T-helper 1 cell (primary cell): ENCODE measurements around the gene SNX10.

ENCODE experiments used
- DNase-seq, 5 donors: peaks; one replicate each; pipeline ENCODE4 v3.0.0-alpha.2; 2012 to 2020

Gene SNX10

DNA sequence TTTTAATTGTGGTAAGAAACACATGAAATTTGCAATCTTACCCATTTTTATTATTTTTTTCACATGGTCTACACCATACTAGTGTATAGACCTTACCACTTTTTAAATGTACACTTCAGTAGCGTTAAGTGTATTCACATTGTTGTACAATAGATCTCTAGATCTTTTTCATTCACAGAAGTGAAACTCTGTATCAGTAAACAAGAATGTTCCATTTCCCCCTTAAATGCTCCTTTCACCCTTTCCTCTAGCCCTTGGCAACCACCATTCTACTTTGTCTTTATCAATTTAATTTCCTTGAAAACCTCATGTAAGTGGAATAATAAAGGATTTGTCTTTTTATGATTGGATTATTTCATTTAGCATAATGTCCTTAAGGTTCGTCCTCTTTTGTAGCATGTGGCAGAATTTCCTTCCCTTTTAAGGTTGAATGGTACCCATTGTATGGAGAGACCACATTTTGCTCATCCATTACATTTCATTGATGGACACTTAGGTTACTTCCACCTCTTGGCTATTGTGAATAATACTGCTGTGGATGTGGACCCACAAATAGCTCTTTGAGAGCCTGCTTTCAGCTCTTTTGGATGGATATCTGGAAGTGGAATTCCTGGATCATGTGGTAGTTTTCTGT lies 45.7 kb downstream of the SNX10 start:
- DNase-seq, result no peak

DNA sequence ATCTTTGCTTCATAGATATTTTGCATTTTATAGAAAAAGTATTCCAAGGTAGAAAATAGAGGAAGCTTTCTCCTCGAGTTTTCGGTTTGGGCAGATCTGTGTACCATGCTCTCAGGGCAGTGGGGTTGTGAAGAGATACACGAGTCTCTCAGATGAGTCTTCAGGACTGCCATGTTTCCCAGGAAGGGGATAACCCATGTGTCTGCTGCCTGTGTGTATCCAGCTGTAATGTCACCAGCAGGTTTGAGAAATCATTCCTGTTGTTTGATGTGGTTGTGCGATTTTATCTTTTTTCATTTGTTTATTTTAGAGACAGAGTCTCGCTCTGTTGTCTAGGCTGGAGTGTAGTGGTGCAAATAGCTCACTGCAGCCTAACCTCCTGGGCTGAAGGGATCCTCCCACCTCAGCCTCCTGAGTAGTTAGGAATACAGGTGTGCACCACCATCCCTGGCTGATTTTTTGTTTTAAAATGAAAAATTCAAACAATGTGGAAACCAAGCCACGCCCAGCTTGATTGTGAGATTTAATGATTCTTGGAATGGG lies 48.9 kb downstream of the SNX10 start:
- DNase-seq, result no peak

DNA sequence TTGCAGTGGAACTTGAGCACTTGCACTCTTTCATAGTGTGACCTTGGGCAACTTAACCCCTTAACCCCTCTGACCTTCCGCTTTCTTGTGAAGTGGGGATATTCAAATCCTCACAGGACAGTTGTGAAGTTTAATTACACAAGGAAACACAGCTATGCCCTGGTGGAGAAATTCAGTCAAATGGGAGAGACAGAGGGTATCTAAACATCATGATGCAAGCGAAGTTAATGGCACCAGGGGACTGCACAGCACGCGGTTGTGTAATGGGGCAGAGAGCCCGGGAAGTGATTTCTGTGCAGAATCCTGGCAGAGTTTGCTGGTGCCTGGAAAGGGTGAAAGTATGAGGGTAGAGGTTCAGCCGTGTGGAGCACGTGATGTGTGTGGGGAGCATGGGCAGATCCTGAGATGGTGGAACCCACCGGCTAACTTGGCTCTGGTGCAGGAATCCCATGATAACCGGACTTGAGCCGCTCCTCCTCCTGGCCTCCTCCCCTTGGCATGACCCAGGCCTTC lies 51.7 kb downstream of the SNX10 start:
- no peak for DNase-seq

DNA sequence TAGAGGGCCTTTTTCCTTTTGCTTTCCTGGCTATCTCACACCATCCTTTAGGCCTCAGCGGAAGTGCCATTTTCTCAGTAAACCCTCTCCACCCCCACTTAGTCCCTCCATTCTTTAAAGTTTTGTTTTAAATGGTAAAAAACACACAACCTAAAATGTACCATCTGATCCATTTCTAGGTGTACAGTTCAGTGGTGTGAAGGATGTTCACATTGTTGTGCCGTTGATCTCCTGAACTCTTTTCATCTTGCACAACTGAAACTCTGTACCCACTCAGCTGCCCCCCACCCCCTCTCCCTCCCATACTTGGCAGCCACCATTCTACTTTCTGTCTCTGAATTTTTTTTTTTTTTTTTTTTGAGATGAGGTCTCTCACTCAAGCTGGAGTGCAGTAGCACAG lies 52.2 kb downstream of the SNX10 start:
- DNase-seq, result no peak

DNA sequence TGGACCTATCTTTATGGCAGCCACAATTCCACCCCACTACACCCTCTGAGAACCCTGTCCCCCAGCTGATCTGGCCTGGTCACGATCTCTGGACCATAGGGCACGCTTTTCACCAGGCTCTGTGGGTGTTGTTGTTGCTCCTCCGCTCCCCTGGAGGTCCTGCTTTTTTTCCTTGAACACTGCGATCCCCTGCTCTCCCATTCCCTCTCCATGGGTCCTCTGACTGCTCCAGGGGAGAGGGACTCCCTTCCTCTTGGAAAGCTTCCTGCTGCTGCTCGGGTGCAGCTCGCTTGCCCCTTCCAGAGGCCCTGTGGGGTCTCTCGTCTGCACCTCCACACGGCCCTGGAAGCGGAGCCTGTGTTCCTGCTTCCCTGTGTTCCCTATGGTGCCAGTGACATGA lies 53.5 kb downstream of the SNX10 start:
- no peak for DNase-seq

DNA sequence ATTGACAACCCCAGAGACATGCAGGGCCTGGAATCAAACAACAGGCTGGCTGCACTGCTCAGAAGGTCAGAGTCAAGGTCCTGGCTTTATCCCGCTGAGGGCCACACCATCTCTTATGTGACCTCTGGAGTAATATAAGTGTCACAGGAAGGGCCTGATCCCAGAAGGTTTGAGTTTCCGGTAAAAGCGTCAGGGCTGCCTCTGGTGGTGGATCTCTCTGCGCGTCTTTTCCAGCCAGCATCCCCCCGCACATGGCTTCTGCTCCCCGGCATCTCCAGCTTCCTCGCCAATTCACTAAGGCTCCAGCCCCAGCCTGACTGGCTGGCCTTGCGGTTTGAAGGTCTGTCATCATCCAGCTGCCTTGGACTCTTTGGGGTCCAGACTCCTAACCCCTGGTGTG lies 54.2 kb downstream of the SNX10 start:
- no peak for DNase-seq

DNA sequence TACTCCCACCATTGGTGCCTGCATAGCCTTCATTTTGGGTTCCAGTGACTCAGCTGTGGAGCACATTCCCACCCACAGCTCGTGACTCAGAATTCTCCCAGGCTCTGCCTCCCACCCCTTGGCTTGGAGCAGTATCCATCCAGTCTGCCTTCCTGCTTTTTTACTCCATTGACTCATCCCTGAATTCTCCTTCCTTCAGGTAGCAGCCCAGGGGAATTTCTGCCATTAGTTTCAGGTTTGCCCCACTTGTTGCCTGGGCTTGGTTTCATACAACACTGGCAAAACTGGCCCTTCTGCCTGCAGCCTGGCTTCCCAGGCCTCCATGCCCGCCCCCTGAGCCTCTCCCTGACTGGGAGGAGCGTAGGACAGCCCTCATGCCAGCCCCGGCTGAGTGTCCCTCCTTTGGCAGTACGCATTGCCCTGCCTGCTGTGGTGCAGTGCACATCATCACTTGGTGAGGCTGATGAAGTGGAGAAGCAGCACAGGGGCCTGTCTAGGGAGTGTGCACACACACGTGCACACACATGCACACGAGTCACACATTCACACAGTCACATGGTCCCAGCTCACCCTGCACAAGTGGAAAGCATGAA lies 55.0 kb downstream of the SNX10 start:
- no peak for DNase-seq

DNA sequence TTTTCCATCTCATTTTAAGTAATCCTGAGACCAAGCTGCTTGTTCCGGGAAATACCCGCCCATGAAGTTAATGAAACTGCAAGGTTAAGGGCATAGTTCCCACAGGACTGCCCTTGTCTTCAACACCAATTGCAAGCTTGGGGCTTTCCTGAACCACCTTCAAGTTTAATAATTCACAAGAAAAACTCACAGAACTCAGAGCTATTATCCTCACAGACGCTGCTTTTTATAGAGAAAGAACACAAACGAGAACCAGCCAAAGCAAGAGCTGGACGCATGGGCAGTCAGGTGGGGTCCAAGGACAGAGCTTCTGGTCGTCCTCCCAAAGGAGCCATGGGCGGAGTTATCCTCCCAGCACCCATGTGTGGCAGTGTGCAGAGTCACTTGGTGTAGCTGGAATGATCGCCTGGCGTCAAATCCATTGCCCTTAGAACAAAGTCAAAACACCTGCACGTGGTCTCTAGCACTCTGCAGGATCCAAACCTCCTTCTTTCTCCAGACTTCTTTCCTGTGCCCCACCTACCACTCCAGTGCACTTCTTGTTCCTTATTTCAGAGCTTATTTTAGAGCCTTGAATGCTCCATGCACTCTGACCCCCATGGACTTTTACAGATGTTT lies 56.7 kb downstream of the SNX10 start:
- DNase-seq, result no peak

DNA sequence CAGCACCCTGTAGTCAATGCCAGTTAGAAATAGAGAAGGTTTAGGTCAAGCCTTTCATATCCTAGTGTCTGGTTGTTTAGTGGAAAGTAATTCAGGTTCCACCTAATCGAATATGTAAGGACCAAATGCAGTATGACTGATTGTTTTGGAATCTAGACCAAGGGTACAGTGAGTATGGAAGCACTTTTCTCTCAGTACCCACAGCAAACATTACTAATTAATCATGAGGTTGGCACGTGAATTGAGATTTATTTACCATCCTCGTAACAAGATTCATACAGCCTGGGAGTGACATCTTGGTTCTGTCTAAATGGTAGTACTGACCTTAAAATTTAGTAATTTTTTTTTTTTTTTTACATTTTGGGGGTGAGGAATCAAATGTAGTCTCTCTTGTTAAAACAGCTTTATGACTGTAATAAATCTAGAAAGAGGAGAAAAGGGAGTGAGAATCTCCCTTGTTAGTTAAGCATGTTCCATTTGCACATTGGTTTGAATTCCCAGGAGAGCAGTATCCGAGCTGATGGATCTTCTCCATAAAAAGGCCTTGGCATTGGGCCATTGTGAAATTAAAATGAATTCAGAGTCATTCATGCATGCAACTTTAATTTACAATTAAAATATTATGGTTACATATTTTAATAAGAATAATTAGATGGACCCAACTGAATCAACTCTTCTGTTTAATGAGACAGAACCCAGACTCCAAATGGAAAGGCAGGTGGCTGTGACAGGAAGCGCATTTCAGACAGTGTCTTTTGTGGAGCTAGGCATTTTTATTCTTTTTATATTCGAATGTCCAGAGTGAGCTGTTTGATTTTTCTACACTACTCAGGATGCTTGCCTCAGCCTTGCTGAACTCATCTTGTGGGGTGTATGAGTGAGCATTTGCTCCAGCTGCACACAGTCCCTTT lies 57.6 kb downstream of the SNX10 start:
- DNase-seq, result no peak

DNA sequence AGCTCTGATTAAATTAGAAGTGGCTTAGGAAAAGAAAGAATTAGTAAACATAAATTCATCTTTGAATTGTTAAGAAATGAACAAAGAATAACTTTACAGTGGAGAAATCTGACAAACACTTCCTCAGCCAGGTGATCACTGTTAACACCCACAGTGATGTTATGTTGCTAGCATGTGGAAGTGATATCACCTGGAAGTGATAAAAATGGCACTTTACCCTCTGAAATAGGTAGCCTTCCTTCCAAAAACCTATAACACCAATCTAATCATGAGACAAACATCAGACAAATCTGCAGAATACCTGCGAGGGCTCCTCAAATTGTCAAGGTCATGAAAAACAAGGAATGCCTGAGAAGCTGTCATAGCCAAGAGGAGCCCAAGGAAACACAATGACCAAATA lies 59.5 kb downstream of the SNX10 start:
- DNase-seq, result no peak

DNA sequence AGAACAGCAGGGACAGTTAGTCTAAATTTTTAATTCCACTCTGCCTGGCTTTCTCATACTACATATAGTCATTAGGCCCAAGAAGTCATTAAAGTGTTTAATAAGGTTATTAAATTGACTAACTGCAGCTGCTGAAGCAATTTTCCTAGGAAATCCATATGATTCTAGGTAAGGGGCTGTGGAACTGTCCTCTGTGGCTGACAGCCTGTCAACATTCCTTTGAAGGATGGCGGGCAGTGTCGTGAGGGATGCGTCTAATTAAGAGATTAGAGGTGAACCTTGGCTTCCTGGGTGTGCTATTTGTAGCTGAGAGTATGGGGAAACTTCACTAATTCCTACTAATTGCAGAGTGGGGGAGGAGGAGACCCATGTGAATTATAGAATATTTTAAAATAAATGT lies 64.6 kb downstream of the SNX10 start:
- no peak for DNase-seq

DNA sequence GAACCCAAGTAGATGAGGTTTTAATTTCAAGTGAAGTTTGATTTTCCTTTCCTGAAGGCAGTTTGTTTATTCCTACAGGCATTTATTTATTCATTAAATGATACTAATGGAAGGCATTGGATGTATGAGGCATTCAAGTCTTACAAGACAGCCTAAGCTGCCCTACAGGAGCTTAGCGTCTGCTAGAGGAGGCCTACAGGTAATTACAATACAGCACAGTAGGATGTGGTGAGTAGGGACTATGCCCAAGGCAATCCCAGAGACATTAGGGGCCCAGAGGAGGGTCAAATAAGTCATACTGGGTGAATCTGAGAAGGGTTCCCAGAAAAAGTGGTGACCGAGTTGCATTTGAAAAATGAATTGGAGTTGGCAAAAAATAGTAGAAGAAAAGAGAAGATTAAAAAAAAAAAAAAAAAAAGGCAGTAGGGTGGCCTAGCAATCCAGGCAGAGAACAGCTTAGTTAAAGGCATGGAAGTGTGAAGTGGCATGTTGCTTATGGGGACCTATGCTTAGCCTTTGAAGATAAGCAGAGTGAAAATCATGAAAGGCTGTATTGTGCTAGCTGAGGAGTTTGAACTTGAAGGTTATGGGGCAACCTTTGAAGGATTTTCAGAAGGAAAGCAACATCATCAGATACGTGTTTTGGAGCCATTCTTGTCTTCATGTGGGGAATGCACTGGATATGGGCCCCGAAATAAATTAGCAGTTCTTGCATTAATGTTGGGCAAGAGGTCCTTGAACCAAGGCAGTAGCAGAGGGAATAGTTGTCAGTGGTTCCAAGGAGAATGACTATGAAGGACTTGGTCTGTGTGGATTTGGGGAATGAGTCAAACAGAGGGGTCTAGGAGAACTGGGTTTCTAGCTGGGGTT lies 65.5 kb downstream of the SNX10 start:
- no peak for DNase-seq

DNA sequence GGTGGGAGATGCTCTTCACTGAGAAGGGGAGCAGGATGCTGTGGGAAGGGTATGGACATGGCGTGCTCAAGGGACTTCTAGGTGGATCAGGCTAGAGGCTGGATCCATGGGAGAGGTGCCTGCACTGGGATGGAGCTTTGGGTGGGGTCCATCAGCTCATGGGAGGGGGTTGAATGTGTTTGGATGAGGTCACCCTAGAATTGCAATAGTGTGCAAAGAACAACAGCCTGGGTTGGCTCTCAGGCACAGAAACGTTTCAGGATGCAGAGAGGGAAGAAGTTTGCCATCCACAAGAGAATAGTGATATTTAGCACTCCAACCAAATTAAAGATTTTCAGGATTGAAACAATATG lies 66.1 kb downstream of the SNX10 start:
- DNase-seq, result no peak

DNA sequence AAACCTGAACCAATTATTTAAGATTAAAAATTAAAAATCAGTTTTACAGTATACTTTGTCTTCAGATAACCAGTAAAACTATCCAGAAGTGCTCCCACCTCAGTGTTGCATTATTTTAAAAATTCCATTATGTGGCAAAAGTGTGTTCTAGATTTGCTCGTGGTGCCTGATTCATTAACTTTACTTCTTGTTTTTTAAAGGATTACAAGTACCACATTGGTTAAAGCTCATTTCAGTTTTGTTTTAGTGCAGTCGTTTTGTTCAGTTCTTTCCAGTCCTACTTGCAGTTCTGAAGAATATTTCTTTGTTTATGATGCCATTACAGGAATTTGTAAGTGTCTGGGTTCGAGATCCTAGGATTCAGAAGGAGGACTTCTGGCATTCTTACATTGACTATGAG lies 69.0 kb downstream of the SNX10 start:
- DNase-seq, result no peak

DNA sequence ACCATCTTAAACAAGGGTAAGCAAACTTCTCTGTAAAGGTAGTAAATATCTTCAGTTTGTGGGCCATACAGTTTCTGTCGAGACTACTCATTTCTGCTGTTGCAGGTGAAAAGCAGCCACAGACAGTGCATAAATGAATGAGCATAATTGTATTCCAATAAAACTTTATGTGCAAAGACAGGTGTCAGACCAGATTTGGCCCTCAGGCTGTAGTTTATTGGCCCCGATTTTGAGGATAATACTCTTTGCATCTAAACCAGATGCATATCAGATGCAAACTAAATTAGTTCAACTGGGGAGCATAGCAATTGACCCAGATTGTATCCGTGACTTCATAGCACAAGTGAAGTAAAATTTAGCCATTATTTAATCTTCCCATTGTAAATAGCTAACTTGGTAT lies 70.0 kb downstream of the SNX10 start:
- DNase-seq, result no peak

DNA sequence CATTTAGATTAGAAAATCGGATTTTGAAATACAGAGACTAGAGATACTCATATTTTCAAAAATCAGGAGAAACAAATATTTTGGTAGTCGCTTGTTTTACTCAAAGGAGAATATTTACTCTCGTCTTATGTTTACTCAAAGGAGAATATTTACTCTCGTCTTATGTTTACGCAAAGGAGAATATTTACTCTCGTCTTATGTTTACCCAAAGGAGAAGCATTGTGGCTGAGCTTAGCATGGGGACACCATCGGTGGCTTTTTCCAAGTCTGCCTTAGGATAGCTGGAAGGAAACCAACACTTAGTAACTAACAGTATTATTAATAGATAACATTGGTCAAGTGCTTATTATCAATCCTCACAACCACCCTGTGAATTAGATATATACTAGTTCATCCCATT lies 71.8 kb downstream of the SNX10 start:
- DNase-seq, result no peak

DNA sequence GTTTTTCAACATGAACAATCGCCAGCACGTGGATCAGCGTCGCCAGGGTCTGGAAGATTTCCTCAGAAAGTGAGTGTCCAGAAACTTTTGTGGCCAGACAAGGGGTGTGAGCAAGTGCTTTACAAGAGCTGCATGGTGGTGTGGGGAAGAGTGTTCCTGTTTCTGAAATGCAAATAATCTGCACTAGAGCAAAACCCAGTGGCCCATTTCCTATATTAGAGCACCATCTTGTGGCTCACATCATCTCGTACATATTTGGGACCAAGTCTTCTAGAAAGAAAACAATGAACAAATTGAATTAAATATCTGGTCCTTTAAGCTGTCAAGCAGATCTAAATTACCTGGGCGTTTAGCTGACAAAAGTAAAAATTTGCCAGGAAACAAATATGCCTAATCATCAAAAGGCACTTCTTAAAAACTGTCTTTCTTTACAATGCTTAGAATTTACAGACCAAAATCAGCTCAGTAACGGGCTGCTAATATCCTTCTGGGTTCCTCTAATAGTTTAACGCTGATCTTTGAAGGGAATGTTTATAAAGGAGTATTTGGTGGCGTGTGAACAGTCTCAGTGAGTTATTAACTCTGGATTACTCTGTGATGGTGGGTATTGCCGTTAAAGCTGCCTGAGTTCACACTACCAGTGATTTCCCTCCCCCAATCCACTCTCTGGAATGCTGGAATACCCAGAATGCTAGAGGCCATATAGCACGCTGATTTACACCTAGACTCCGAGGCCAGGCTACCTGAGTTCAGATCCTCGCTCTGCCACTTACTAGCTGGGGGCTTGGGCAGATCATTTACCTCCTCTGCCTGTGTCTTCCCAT lies 73.6 kb downstream of the SNX10 start:
- DNase-seq, result peak in 4 of 5 donors; percentile 19 to 68 (median 36)

DNA sequence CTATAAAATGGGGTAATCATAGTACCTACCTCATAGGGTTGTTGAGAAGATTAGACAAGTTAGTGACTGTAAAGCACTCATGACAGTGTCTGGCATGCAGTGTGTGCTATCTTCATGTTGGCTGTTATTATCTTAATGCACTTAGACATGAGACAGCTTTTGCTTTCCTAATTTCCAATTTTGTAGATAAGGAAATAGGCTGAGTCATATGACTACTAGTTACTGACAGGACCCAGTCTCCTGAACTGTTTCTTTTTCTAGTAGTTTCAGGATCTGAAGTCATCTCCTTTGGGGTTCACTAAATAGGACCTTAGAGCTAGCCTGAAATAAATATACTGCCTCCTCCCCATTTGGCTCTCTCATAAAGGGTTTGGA lies 74.2 kb downstream of the SNX10 start:
- peak in 1 of 5 donors; percentile 23 for DNase-seq

DNA sequence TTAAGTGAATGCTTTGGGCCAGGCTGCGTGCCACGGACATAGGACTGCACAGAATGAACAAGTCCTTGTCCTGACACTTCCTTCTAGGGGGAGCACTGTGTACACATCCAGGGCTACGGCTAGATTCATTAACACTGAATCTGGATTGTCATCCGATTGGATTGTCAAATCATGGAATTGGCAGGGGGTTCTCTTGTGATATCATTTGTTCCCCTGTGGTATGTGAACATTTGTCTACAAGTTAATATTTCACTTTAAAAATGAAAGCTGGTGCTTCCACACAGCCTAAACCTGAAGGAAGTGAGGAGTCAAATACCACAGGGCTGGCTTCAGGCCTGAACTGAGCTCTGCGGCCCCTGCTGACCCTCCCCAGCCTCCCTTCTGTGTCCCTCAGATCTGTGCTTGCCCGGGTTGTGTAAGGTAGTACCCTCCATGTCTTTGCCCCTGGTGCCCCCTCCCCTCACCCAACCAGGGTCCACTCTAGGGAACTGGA lies 75.6 kb downstream of the SNX10 start:
- DNase-seq, result no peak

DNA sequence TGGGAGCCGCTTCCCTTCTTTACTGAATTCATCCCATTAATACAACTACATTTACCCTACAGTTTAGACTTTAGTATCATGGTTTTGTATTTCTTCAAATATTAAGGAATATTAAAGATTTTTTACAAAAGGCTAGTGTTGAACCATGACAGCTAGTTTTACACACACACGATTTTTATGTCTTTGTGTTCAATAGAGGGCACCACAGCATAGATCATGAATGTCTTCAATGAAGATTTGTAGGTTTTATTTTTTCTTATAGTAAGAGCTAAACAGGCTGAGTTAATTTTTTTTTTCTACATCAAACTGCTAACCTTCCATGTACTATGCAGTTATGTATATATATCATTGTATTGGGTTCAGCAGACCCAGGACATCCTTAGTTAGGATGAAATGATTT lies 76.9 kb downstream of the SNX10 start:
- DNase-seq, result no peak

DNA sequence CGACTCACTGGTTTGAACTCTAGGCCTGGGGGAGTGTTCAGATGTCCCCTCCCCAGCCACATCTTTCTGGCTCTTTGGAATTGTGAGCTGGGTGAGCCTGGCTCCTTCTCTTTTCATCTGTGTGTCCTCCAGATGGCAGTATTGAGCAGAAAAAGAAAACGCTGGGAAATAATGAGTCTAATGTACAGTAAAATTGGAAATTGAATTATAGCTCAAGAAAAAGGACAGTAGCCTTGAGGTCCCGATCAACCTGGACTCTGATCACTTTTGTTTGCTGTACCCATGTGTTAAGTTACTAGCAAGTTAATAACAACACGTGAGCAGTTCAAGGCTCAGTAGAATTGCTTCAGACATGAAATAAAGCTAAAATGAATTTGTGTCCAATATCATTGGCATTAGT lies 77.9 kb downstream of the SNX10 start:
- peak in 2 of 5 donors; percentile 22 to 29 for DNase-seq
